Fibroblast of lung (primary cell): Measurements from ENCODE around the gene MRNIP. TPM values are rescaled to one million over a fixed set of nuclear protein-coding genes. Genes with fewer than 3 reads are reported as not detected.

Source experiments
- DNase-seq, 2 donors: peaks; one replicate each; pipeline versions ENCODE4 v3.0.0 to v3.0.0-alpha.2; 2010; ENCODE audit warnings: low read depth in 2 of 2
- H2AFZ ChIP-seq: 2 replicates; pipeline ENCODE4 v1.5.1; 2012; ENCODE audit warnings: low read length, control low read depth, inconsistent platforms
- H3K27ac ChIP-seq: 2 replicates; pipeline ENCODE4 v1.5.1; 2011; ENCODE audit warnings: low read length, control low read depth; ENCODE audit not compliant: insufficient read depth
- H3K27me3 ChIP-seq: 2 replicates; pipeline ENCODE4 v1.5.1; 2011; ENCODE audit warnings: mild to moderate bottlenecking, low read length; ENCODE audit not compliant: control insufficient read depth, insufficient read depth
- H3K36me3 ChIP-seq: 2 replicates; pipeline ENCODE4 v1.5.1; 2011; ENCODE audit warnings: low read length; ENCODE audit not compliant: control insufficient read depth, insufficient read depth
- H3K4me1 ChIP-seq: 2 replicates; pipeline ENCODE4 v1.5.1; 2011; ENCODE audit warnings: low read length; ENCODE audit not compliant: control insufficient read depth, insufficient read depth; ENCODE audit errors: extremely low read depth
- H3K4me2 ChIP-seq: 2 replicates; pipeline ENCODE4 v1.5.1; 2011; ENCODE audit warnings: low read length, control low read depth; ENCODE audit not compliant: insufficient read depth; ENCODE audit errors: extremely low read depth
- H3K4me3 ChIP-seq, 4 experiments: fragments of 200-600 bp in 1 of 4; sonication (generic) in 1 of 4; replicated peaks in 1 of 4; 2 replicates each; pipeline ENCODE4 v1.5.1; 2011 to 2016; ENCODE audit warnings: low read length in 4 of 4, low read depth in 3 of 4, mild to moderate bottlenecking in 3 of 4, control low read depth in 2 of 4, inconsistent platforms in 1 of 4, mixed read lengths in 1 of 4; ENCODE audit not compliant: insufficient read depth in 1 of 4; ENCODE audit errors: control extremely low read depth in 1 of 4
- H3K79me2 ChIP-seq: 2 replicates; pipeline ENCODE4 v1.5.1; 2012; ENCODE audit warnings: mild to moderate bottlenecking, low read length, inconsistent platforms; ENCODE audit not compliant: control insufficient read depth, insufficient read depth
- H3K9ac ChIP-seq: 2 replicates; pipeline ENCODE4 v1.5.1; 2011; ENCODE audit warnings: mild to moderate bottlenecking, low read length, control low read depth; ENCODE audit not compliant: insufficient read depth
- H3K9me3 ChIP-seq: 2 replicates; pipeline ENCODE4 v1.5.1; 2012; ENCODE audit warnings: low read depth, low read length; ENCODE audit not compliant: control insufficient read depth, insufficient read depth
- H4K20me1 ChIP-seq: 2 replicates; pipeline ENCODE4 v1.5.1; 2011; ENCODE audit warnings: low read length; ENCODE audit not compliant: control insufficient read depth, insufficient read depth; ENCODE audit errors: extremely low read depth
- EZH2 ChIP-seq: IDR thresholded peaks from 2 replicates; pipeline ENCODE4 v1.5.1; 2012; ENCODE audit warnings: low read length, control low read depth, mild to moderate bottlenecking; ENCODE audit errors: missing control alignments
- polyA plus RNA-seq, 2 donors: library from polyadenylated mRNA; depleted of rRNA in 1 of 2; stranded (reverse) in 1 of 2; unstranded in 1 of 2; fragments of >200 nt; gene quantifications; 2 replicates each; pipeline ENCODE4 v1.2.1, GENCODE V29; 2011 to 2012; ENCODE audit warnings: missing spikeins in 1 of 2
- total RNA-seq: library from RNA; depleted of rRNA; stranded (reverse); fragments of >200 nt; gene quantifications from 2 replicates; pipeline ENCODE4 v1.2.1, GENCODE V29; 2014
- TF ChIP-seq, protein P1 (sequence below), 2 donors: IDR thresholded peaks in 1 of 2; conservative IDR thresholded peaks in 1 of 2; 1 replicate in 1 of 2; 2 replicates in 1 of 2; pipeline ENCODE4 v1.5.1; 2011 to 2012; ENCODE audit warnings: low read length in 2 of 2, control low read depth in 1 of 2, inconsistent platforms in 1 of 2, low read depth in 1 of 2, mild to moderate bottlenecking in 1 of 2

The MRNIP gene
- total and polyA plus RNA-seq, 2 donors (not counting 1 experiment from before 2014, with no cell fraction given) = 8.6 to 21.0 TPM

GRCh38 chr5:179817470-179817840 is 41.2 kb downstream of the MRNIP start:
- DNase-seq = no peak
- Histone ChIP-seq H3K9ac (no peak overlapping the region), H3K4me3 (peak overlapping the region in 1 of 4 experiments; percentile 50)

GRCh38 chr5:179816796-179817469 is 41.7 kb downstream of the MRNIP start:
- DNase-seq = no peak
- Histone ChIP-seq H3K27me3 (no peaks in the 10 kb centered on the region), H3K27ac (peak overlapping the region; percentile 27), H3K9ac (peak overlapping the region; percentile 51), H3K4me1 (peaks cover 22% of the 10 kb centered on the region), H4K20me1 (peaks cover 2% of the 10 kb centered on the region), H3K4me2 (peak overlapping the region; percentile 51), H3K36me3 (peaks cover 6% of the 10 kb centered on the region), H3K9me3 (no peaks in the 10 kb centered on the region), H3K79me2 (peaks cover 12% of the 10 kb centered on the region), H2AFZ (peak overlapping the region; percentile 23), H3K4me3 (peak overlapping the region in 2 of 4 experiments; percentile 9 to 50)
- TF ChIP-seq, protein P1, sequence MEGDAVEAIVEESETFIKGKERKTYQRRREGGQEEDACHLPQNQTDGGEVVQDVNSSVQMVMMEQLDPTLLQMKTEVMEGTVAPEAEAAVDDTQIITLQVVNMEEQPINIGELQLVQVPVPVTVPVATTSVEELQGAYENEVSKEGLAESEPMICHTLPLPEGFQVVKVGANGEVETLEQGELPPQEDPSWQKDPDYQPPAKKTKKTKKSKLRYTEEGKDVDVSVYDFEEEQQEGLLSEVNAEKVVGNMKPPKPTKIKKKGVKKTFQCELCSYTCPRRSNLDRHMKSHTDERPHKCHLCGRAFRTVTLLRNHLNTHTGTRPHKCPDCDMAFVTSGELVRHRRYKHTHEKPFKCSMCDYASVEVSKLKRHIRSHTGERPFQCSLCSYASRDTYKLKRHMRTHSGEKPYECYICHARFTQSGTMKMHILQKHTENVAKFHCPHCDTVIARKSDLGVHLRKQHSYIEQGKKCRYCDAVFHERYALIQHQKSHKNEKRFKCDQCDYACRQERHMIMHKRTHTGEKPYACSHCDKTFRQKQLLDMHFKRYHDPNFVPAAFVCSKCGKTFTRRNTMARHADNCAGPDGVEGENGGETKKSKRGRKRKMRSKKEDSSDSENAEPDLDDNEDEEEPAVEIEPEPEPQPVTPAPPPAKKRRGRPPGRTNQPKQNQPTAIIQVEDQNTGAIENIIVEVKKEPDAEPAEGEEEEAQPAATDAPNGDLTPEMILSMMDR (conservative IDR thresholded peaks at IDR 0.05 in 1 of 2, IDR thresholded peaks at IDR 0.05 in 1 of 2; ENCODE audit: low read depth in 1 of 2, low read length in 2 of 2) = no peak
- no peak for TF ChIP-seq EZH2

More at GRCh38 chr5:179817470-179817840, 41.2 kb downstream of the MRNIP start:
- peaks cover 17% of the 10 kb centered on the region for H3K79me2 ChIP-seq
- no peak for TF ChIP-seq EZH2
- TF ChIP-seq, protein P1 (conservative IDR thresholded peaks at IDR 0.05 in 1 of 2, IDR thresholded peaks at IDR 0.05 in 1 of 2; ENCODE audit: low read depth in 1 of 2, low read length in 2 of 2) = no peak
- peaks cover 25% of the 10 kb centered on the region for H3K4me1 ChIP-seq
- peaks cover 4% of the 10 kb centered on the region for H3K36me3 ChIP-seq
- peak overlapping the region; percentile 27 for H3K27ac ChIP-seq
- no peaks in the 10 kb centered on the region for H3K27me3 ChIP-seq
- peaks cover 6% of the 10 kb centered on the region for H4K20me1 ChIP-seq
- no peaks in the 10 kb centered on the region for H3K9me3 ChIP-seq
- peak overlapping the region; percentile 51 for H3K4me2 ChIP-seq
- H2AFZ ChIP-seq = no peak overlapping the region

DNA sequence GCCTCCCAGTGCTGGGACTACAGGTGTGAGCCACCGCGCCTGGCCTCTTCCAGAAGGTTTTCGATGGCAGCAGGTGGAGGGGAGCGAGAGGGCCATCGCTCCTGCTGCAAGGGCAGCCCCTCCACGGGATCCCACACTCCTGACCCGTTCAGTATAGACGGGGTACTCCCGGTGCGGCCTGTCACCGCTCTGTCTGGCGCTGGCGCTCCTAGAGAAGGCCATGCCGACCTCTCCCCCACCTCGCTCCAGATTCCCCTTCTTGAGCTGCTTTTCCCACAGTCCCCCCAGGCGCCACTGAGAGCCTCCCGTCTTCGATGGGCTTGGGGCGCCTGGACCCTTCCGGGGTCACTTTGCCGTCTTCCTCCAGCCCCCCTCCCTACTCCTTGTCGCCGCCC is 42.2 kb downstream of the MRNIP start:
- Histone ChIP-seq H3K36me3 (peaks cover 6% of the 10 kb centered on the region), H3K4me2 (peak overlapping the region; percentile 51), H3K27me3 (no peaks in the 10 kb centered on the region), H4K20me1 (no peaks in the 10 kb centered on the region), H2AFZ (no peak overlapping the region), H3K4me3 (peak overlapping the region in 1 of 4 experiments; percentile 50), H3K4me1 (peaks cover 22% of the 10 kb centered on the region), H3K27ac (no peak overlapping the region), H3K9me3 (no peaks in the 10 kb centered on the region), H3K79me2 (peaks cover 7% of the 10 kb centered on the region), H3K9ac (peak overlapping the region; percentile 51)
- TF ChIP-seq, protein P1 (conservative IDR thresholded peaks at IDR 0.05 in 1 of 2, IDR thresholded peaks at IDR 0.05 in 1 of 2; ENCODE audit: low read depth in 1 of 2, low read length in 2 of 2) = no peak
- no peak for TF ChIP-seq EZH2
- no peak for DNase-seq
